ENCODE results near the gene IKBKG.

Gene IKBKG

DNA sequence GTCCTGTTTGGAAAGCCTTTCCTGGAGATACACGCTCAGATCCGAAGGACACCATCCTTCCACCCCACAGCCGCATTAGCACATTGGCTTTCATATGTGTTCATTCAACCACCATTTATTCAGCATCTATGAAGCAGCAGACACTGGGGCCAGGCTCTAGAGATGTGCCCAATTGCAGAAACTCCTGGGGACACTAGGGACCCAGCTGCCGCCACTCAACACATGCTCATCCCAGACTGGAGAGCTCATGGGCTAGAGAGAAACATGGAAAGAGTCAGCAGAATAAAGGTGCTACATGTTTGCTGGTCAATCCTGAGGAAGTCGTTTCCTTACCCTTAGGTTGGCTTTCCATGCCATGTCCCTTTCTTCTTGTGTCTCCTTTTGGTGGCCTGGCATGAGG lies 45.1 kb downstream of the IKBKG start:
- FAIRE-seq (no peak), DNase-seq (ENCODE audit: insufficient read length, low spot score) (no peak)
- TF ChIP-seq, protein P1, sequence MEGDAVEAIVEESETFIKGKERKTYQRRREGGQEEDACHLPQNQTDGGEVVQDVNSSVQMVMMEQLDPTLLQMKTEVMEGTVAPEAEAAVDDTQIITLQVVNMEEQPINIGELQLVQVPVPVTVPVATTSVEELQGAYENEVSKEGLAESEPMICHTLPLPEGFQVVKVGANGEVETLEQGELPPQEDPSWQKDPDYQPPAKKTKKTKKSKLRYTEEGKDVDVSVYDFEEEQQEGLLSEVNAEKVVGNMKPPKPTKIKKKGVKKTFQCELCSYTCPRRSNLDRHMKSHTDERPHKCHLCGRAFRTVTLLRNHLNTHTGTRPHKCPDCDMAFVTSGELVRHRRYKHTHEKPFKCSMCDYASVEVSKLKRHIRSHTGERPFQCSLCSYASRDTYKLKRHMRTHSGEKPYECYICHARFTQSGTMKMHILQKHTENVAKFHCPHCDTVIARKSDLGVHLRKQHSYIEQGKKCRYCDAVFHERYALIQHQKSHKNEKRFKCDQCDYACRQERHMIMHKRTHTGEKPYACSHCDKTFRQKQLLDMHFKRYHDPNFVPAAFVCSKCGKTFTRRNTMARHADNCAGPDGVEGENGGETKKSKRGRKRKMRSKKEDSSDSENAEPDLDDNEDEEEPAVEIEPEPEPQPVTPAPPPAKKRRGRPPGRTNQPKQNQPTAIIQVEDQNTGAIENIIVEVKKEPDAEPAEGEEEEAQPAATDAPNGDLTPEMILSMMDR (IDR thresholded peaks at IDR 0.05; ENCODE audit: insufficient read depth, missing control alignments), result no peak

DNA sequence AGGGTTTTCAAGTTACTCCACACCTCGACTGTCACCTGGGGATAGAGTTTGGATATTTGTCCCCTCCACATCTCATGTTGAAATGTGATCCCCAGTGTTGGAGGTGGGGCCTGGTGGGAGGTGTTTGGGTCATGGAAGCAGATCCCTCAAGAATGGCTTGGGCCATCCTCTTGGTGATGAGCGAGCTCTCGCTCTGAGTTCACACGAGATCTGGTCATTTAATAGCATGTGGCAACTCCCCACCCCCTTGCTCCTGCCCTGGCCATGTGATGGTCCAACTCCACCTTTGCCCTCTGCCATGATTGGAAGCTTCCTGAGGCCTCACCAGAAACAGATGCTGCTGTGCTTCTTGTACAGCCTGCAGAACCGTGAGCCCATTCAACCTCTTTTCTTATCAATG lies 45.8 kb downstream of the IKBKG start:
- TF ChIP-seq, protein P1 (IDR thresholded peaks at IDR 0.05; ENCODE audit: insufficient read depth, missing control alignments), result no peak
- FAIRE-seq (no peak), DNase-seq (ENCODE audit: insufficient read length, low spot score) (no peak)

DNA sequence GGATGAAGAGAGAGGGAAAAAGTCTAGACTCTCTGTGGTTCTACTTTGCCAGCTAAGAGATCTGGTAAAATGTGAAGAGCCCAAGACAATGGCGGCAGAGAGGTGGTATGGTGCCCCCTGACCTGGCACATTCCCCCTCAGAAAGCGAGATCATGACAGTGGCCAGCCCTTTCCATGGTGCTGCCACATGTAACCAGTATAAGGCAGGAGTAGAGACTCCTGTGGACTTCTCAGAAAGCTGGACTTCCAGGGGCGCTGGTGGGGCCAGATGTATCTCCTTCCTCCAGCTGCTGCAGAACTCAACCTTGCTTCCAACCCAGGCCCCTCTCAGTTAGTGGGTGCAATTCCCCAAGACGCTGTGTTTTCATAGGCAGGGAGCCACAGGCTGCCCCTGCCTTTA lies 47.1 kb downstream of the IKBKG start:
- TF ChIP-seq, protein P1 (IDR thresholded peaks at IDR 0.05; ENCODE audit: insufficient read depth, missing control alignments), result no peak
- no peak for DNase-seq (ENCODE audit: insufficient read length, low spot score)
- no peak for FAIRE-seq

DNA sequence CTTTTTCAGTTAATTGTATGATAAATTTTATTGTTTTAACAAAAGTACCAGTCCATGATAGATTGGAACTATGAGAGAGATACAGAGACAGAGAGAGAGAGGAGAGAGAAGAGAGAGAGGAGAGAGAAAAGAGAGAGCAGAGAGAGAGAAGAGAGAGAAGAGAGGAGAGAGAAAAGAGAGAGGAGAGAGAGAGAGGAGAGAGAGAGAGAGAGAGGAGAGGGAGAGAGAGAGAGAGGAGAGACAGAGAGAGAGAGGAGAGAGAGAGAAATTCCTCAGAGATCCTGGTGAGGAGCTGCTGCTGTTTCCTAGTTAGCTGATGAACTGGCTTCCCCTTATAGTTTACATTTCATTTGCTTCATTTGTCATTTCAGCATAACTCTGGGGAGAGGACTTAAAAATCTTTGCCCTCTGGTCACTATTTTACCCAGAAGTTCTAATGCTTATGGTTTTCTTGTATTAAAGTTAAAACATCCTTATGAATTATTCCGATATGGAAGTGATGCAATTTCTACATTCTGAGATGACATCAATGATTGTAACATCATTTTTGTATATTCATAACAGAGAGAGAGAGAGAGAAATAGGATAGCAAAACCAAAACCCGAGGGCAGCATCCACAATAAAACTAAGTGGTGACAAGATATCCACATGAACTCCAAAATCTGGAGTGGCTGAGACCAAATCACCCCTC lies 48.3 kb downstream of the IKBKG start:
- no peak for FAIRE-seq
- TF ChIP-seq, protein P1 (IDR thresholded peaks at IDR 0.05; ENCODE audit: insufficient read depth, missing control alignments), result no peak
- no peak for DNase-seq (ENCODE audit: insufficient read length, low spot score)

DNA sequence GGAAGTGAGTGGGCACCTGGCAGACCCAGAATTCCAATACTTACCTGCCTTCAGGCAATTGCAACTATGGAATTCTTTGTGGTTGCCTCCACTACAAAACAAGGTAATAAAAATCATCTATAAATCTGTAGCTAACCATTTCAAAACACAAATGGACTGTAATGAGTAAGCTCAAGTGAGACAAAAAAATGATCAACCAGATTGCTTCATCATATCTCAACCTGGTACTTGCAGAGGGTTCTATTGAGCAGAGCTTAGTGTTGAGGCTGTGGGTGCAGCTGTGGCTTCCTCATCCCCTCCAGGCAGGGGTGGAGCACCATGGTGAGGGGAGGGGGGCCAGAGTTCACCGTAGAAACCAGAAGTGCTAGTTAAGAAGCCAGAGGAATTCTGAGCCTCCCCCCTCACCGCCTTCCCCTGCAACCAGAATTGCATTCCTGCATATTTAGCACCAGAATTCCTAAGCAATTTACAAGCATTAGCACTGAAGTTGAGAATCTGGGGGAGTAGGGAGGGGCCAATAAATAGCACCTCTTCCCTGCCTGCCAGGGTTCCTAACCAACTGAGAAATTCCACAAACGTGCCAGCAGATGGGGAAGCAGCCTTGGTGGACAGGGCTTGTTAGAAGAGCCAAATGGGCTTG lies 49.0 kb downstream of the IKBKG start:
- TF ChIP-seq, protein P1 (IDR thresholded peaks at IDR 0.05; ENCODE audit: insufficient read depth, missing control alignments), result no peak
- DNase-seq (ENCODE audit: insufficient read length, low spot score), result no peak
- no peak for FAIRE-seq

DNA sequence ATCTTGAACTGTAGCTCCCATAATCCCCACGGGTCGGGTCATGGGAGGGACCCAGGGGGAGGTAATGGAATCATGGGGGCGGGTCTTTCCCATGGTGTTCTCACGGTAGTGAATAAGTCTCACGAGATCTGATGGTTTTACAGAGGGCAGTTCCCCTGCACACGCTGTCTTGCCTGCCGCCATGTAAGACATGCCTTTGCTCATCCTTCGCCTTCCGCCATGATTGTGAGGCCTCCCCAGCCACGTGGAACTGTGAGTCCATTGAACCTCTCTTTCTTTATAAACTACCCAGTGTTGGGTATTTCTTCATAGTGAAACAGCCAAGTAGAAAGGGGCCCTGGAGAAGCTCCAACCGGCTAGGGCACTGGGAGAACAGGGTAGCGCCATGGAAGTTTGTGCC lies 49.8 kb downstream of the IKBKG start:
- FAIRE-seq, result no peak
- TF ChIP-seq, protein P1 (IDR thresholded peaks at IDR 0.05; ENCODE audit: insufficient read depth, missing control alignments), result no peak
- no peak for DNase-seq (ENCODE audit: insufficient read length, low spot score)

DNA sequence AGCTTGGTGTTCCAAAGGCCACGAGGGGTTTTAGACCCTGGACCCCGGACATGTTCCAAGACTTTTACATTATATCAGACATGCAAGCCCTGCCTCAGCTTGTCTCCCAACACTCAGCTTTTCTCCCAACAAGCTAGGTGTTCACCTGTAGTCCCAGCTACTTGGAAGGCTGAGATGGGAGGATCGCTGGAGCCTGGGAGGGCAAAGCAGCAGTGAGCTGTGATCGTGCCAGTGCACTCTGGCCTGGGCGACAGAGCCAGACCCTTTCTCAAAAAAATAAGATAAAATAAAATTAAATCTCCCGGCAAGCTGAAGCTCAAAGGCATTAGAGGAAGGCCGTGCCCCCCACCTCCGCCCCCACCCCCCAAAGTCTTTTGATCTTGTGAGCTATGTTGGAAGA lies 51.2 kb downstream of the IKBKG start:
- FAIRE-seq (no peak), DNase-seq (ENCODE audit: insufficient read length, low spot score) (no peak)
- TF ChIP-seq, protein P1 (IDR thresholded peaks at IDR 0.05; ENCODE audit: insufficient read depth, missing control alignments), result no peak
